SH-SY5Y (cell line): ENCODE measurements around the gene HOXA3.

Source experiments
- GATA2 ChIP-seq: IDR thresholded peaks from 2 replicates; pipeline ENCODE4 v1.6.1; 2011; ENCODE audit warnings: mild to moderate bottlenecking, low read depth, low read length
- GATA3 ChIP-seq: IDR thresholded peaks from 2 replicates; pipeline ENCODE4 v1.6.1; 2011; ENCODE audit warnings: low read depth, mild to moderate bottlenecking, low read length, moderate library complexity

Gene HOXA3

DNA sequence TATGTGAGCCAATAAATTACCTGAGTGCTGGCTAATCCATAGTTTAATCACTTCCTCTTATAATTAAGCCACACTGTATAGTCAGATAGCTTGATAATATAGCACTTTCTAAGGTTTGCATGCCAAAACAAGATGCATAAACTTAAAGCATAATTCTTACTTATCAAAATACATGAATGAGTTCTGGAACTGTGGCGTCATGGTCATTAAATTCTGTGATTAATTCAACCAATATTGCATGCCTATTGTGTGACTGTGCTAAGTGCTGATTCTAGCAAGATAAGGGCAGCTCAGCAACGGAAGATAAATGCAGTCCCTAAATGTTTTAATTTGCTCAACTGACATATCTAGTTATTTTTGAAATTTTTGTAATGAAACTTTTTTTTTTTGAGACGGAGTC lies 86.2 kb downstream of the HOXA3 start:
- TF ChIP-seq GATA3 (no peak), GATA2 (no peak)

DNA sequence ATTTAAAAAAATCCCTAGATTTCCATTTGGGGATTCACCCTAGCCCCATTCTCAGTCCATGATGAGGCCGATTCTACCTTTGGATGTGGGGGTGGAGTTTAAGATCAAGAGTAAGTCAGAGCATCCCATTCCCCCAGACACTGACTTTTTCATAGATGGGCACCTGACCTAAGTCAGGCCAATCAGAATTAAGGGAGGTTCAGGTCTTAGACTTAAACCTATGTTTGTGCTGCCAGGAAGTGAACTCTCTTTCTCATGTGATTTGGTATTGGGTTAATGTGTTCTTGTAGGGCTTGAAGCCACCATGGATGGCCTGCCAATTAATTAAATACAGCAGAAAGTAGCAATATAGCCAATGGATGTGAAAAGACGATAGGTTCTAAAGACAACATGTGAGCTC lies 86.7 kb downstream of the HOXA3 start:
- no peak for TF ChIP-seq GATA2
- TF ChIP-seq GATA3, result no peak

DNA sequence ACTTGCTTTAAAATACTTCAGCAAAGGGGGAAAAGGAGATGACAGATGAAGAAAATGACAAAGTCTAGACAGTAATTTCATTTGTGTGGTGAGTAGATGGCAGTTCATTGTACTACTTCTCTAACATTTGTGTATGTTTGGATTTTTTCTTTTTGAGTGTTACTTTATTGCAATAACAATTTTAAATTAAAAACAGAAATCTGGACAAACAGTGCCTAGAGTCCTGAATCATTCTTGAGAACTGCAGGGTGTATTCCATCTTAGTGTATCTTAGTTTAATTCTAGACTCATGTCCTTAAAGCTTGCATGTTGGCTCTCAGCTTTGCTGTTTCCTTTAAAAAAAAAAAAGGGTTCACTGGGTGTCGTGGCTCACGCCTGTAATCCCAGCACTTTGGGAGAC lies 87.7 kb downstream of the HOXA3 start:
- no peak for TF ChIP-seq GATA3
- TF ChIP-seq GATA2, result no peak

DNA sequence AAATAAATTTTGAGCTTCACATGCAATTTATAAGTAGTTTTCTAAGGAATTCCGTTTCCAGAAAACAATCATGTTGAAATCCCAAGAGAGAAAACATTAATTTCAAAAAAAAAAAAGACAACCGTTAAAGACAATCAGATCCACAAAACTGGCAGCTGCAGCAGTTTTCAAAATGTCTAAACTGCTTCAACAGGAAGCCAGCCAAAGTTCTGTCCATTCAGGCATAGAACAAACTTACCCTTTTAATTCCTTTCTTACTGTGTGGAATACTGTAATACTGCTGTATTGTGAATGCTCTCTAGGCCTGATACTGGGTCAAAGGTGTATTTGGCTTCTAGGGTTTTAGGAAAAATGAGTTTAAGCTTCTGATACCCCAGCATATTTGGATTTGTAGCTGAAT lies 88.2 kb downstream of the HOXA3 start:
- TF ChIP-seq GATA2 (no peak), GATA3 (no peak)

DNA sequence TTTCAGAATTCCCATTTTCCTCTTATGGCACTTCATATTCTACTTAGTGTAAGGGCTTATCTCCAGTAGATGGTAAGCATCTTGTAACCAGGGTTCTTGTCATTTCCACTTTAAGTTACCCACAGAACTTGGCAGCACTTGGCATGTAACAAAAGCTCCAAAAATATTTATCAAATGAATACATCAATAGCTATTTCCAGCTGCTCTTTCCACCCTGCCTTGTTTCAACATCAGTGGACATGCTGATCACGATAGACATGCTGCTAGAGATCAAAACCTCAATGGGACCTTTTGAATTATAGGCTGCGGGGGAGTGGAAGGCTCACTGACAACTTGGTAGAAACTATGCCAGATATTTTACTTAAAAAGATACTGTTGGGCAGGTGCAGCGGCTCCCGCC lies 89.4 kb downstream of the HOXA3 start:
- no peak for TF ChIP-seq GATA3
- no peak for TF ChIP-seq GATA2
